TTC549 (cell line): Measurements from ENCODE around the gene TBPL1.
"Not testable (repeated sequence)": the region's sequence is repeated elsewhere in the genome, so short reads cannot be mapped to it uniquely, and the experiment has no call there.

Experiments used
- FAIRE-seq: peaks from 2 replicates; lab custom pipeline; 2012; peaks lifted over from hg19 to GRCh38; lab: Jason Lieb, UNC

The TBPL1 gene

GRCh38 chr6:133973109-133973971, 20.3 kb downstream of the TBPL1 start:
- peak; percentile 96 for FAIRE-seq

GRCh38 chr6:133977983-133978895, 25.2 kb downstream of the TBPL1 start:
- no peak for FAIRE-seq

GRCh38 chr6:133978896-133979240, 25.8 kb downstream of the TBPL1 start:
- FAIRE-seq, result no peak

- not testable (repeated sequence) for FAIRE-seq
Observed at GRCh38 chr6:133979269-133979963, 26.4 kb downstream of the TBPL1 start.

GRCh38 chr6:133980168-133980567, 27.1 kb downstream of the TBPL1 start:
- FAIRE-seq, result no peak

- FAIRE-seq, result no peak
Observed at GRCh38 chr6:133983099-133983939, 30.3 kb downstream of the TBPL1 start.

- FAIRE-seq, result no peak
Observed at GRCh38 chr6:133985970-133986369, 32.9 kb downstream of the TBPL1 start.

GRCh38 chr6:133986942-133987341, 33.9 kb downstream of the TBPL1 start:
- FAIRE-seq, result no peak

GRCh38 chr6:133989525-133989924, 36.5 kb downstream of the TBPL1 start:
- FAIRE-seq, result no peak

GRCh38 chr6:133990321-133990720, 37.3 kb downstream of the TBPL1 start:
- FAIRE-seq, result no peak

- FAIRE-seq, result no peak
Observed at GRCh38 chr6:133991096-133991593, 38.1 kb downstream of the TBPL1 start.

- FAIRE-seq, result no peak
Observed at GRCh38 chr6:133992992-133993680, 40.1 kb downstream of the TBPL1 start.

GRCh38 chr6:133995296-133995695, 42.3 kb downstream of the TBPL1 start:
- no peak for FAIRE-seq

- FAIRE-seq, result no peak
Observed at GRCh38 chr6:133995758-133996157, 42.7 kb downstream of the TBPL1 start.

GRCh38 chr6:133997267-133997666, 44.2 kb downstream of the TBPL1 start:
- FAIRE-seq, result no peak

- no peak for FAIRE-seq
Observed at GRCh38 chr6:133999305-133999704, 46.3 kb downstream of the TBPL1 start.

- FAIRE-seq, result no peak
Observed at GRCh38 chr6:134000443-134000842, 47.4 kb downstream of the TBPL1 start.

GRCh38 chr6:134002821-134003220, 49.8 kb downstream of the TBPL1 start:
- no peak for FAIRE-seq

- FAIRE-seq, result no peak
Observed at GRCh38 chr6:134003542-134003951, 50.5 kb downstream of the TBPL1 start.

GRCh38 chr6:134004714-134005113, 51.7 kb downstream of the TBPL1 start:
- no peak for FAIRE-seq

GRCh38 chr6:134005800-134006199, 52.8 kb downstream of the TBPL1 start:
- FAIRE-seq, result no peak
